Upper lobe of left lung (tissue), 6 donors: Measurements from ENCODE around the gene SERPINA5. TPM values are rescaled to one million over a fixed set of nuclear protein-coding genes. Genes with fewer than 3 reads are reported as not detected.

Source experiments
- ATAC-seq, 2 donors: fragments of 200-7000 bp; cut with Tn5 transposase; one replicate each; pipeline ENCODE4 v1.9.1; 2022; ENCODE audit warnings: mild to moderate bottlenecking in 2 of 2, moderate library complexity in 2 of 2; ENCODE audit not compliant: low FRiP score in 2 of 2
- DNase-seq, 2 donors: peaks; one replicate each; pipeline ENCODE4 v3.0.0-alpha.2; 2019 to 2020
- H3K27ac ChIP-seq, 4 donors: fragments of 200-600 bp; sonication (generic); one replicate each; pipeline ENCODE4 v1.5.1; 2016 to 2019
- H3K27me3 ChIP-seq, 4 donors: fragments of 200-600 bp; sonication (generic); one replicate each; pipeline ENCODE4 v1.5.1; 2017 to 2019
- H3K36me3 ChIP-seq, 4 donors: fragments of 200-600 bp; sonication (generic); one replicate each; pipeline ENCODE4 v1.5.1; 2016 to 2019
- H3K4me1 ChIP-seq, 4 donors: fragments of 200-600 bp; sonication (generic); one replicate each; pipeline ENCODE4 v1.5.1; 2018 to 2019
- H3K4me3 ChIP-seq, 4 donors: fragments of 200-600 bp; sonication (generic); one replicate each; pipeline ENCODE4 v1.5.1; 2017 to 2019; ENCODE audit warnings: mild to moderate bottlenecking in 2 of 4, moderate library complexity in 1 of 4
- H3K9me3 ChIP-seq, 4 donors: fragments of 200-600 bp; sonication (generic); one replicate each; pipeline ENCODE4 v1.5.1; 2018 to 2019
- CTCF ChIP-seq, 6 experiments: fragments of 450-650 bp in 4 of 6; fragments of 200-600 bp in 2 of 6; sonication (generic) in 2 of 6; IDR thresholded peaks; one replicate each; pipeline ENCODE4 v1.5.1; 2016 to 2019; ENCODE audit warnings: antibody characterized with exemption in 6 of 6
- EP300 ChIP-seq, 4 donors: sonication (generic); formaldehyde crosslinking; IDR thresholded peaks; one replicate each; pipeline ENCODE4 v1.5.1; 2017; ENCODE audit warnings: antibody characterized with exemption in 4 of 4, control low read depth in 2 of 4
- POLR2A ChIP-seq, 4 donors: fragments of 450-650 bp; IDR thresholded peaks; one replicate each; pipeline ENCODE4 v1.5.1; 2016 to 2017; ENCODE audit warnings: antibody characterized with exemption in 4 of 4, mild to moderate bottlenecking in 2 of 4
- POLR2AphosphoS5 ChIP-seq, 2 donors: sonication (generic); formaldehyde crosslinking; IDR thresholded peaks; one replicate each; pipeline ENCODE4 v1.5.1; 2017; ENCODE audit warnings: antibody characterized with exemption in 2 of 2
- WGBS, 2 donors: methylation state at CpG; one replicate each; pipeline ENCODE4 v1.1.5; 2017 to 2018; 5-methylcytosine and 5-hydroxymethylcytosine counted together
- total RNA-seq, 6 donors: library from RNA; depleted of rRNA in 4 of 6; stranded (reverse); fragments of >200 nt in 4 of 6; gene quantifications; one replicate each; pipeline versions ENCODE4 v1.1.0 to v1.2.1, GENCODE V29; 2016 to 2021
- donor health status: DM: no; HTN: no; CAD: no; lungs with moderate emphysema.
- donor health status: DM: no; HTN: yes; CAD: no; lungs with severe emphysema.

Gene SERPINA5
- total RNA-seq, 6 donors from 2014 or later, result 1.2 to 2.5 (median 1.5) TPM; not detected in 3

- no peak overlapping the region for H3K4me3 ChIP-seq
- H3K9me3 ChIP-seq, result no peaks in the 10 kb centered on the region
- ATAC-seq, result no peak
- 88% methylated on average over 9 of the region's 9 CpGs for WGBS, 2 donors
- no peaks in the 10 kb centered on the region for H3K27me3 ChIP-seq
- H3K36me3 ChIP-seq, result no peaks in the 10 kb centered on the region
- H3K4me1 ChIP-seq, result no peaks in the 10 kb centered on the region
- no peak for TF ChIP-seq POLR2AphosphoS5 (IDR thresholded peaks at IDR 0.05)
- TF ChIP-seq POLR2A (IDR thresholded peaks at IDR 0.05), result no peak
- no peak for TF ChIP-seq CTCF (IDR thresholded peaks at IDR 0.05)
- no peak for TF ChIP-seq EP300 (IDR thresholded peaks at IDR 0.05)
- DNase-seq, result peak in 1 of 2 donors; percentile 15
- no peak overlapping the region for H3K27ac ChIP-seq
Measured at GRCh38 chr14:94568186-94568585, 13.0 kb upstream of the SERPINA5 start.

GRCh38 chr14:94569381-94570001 lies 11.7 kb upstream of the SERPINA5 start:
- DNase-seq (peak in 1 of 2 donors; percentile 12), ATAC-seq (no peak)
- TF ChIP-seq POLR2A (IDR thresholded peaks at IDR 0.05) (no peak), CTCF (IDR thresholded peaks at IDR 0.05) (no peak), POLR2AphosphoS5 (IDR thresholded peaks at IDR 0.05) (no peak), EP300 (IDR thresholded peaks at IDR 0.05) (no peak)
- Histone ChIP-seq H3K36me3 (no peaks in the 10 kb centered on the region), H3K4me3 (no peak overlapping the region), H3K4me1 (no peaks in the 10 kb centered on the region), H3K27me3 (no peaks in the 10 kb centered on the region), H3K27ac (no peak overlapping the region), H3K9me3 (no peaks in the 10 kb centered on the region)
- 85 to 95% methylated on average over 10 to 20 of the region's 20 CpGs for WGBS, 2 donors

- Histone ChIP-seq H3K4me1 (no peaks in the 10 kb centered on the region), H3K27ac (no peak overlapping the region), H3K27me3 (no peaks in the 10 kb centered on the region), H3K4me3 (no peak overlapping the region), H3K36me3 (no peaks in the 10 kb centered on the region), H3K9me3 (no peaks in the 10 kb centered on the region)
- ATAC-seq (no peak), DNase-seq (no peak)
- 85% methylated on average over 6 of the region's 6 CpGs; no CpG with 5 or more reads in 1 of the 2 donors for WGBS, 2 donors
- TF ChIP-seq EP300 (IDR thresholded peaks at IDR 0.05) (no peak), POLR2AphosphoS5 (IDR thresholded peaks at IDR 0.05) (no peak), POLR2A (IDR thresholded peaks at IDR 0.05) (no peak), CTCF (IDR thresholded peaks at IDR 0.05) (no peak)
Measured at GRCh38 chr14:94570002-94570400, 11.2 kb upstream of the SERPINA5 start.

- TF ChIP-seq POLR2AphosphoS5 (IDR thresholded peaks at IDR 0.05) (no peak), POLR2A (IDR thresholded peaks at IDR 0.05) (no peak), CTCF (IDR thresholded peaks at IDR 0.05) (no peak), EP300 (IDR thresholded peaks at IDR 0.05) (no peak)
- ATAC-seq, result no peak
Measured at GRCh38 chr14:94570440-94570839, 10.8 kb upstream of the SERPINA5 start.

GRCh38 chr14:94571395-94571794 lies 9.8 kb upstream of the SERPINA5 start:
- Histone ChIP-seq H3K4me3 (no peak overlapping the region), H3K27me3 (no peaks in the 10 kb centered on the region), H3K4me1 (no peaks in the 10 kb centered on the region), H3K27ac (peak overlapping the region in 2 of 4 donors; percentile 21 to 64), H3K36me3 (no peaks in the 10 kb centered on the region), H3K9me3 (no peaks in the 10 kb centered on the region)
- ATAC-seq (no peak), DNase-seq (peak in 1 of 2 donors; percentile 18)
- TF ChIP-seq EP300 (IDR thresholded peaks at IDR 0.05) (no peak), POLR2A (IDR thresholded peaks at IDR 0.05) (no peak), CTCF (IDR thresholded peaks at IDR 0.05) (no peak), POLR2AphosphoS5 (IDR thresholded peaks at IDR 0.05) (no peak)
- WGBS, 2 donors, result 58 to 62% methylated on average over 5 to 7 of the region's 7 CpGs

More at GRCh38 chr14:94570440-94570839, 10.8 kb upstream of the SERPINA5 start:
- H3K9me3 ChIP-seq, result no peaks in the 10 kb centered on the region
- no peaks in the 10 kb centered on the region for H3K27me3 ChIP-seq
- no peaks in the 10 kb centered on the region for H3K4me1 ChIP-seq
- no peaks in the 10 kb centered on the region for H3K36me3 ChIP-seq
- H3K4me3 ChIP-seq, result no peak overlapping the region
- no peak overlapping the region for H3K27ac ChIP-seq
- DNase-seq, result peak in 1 of 2 donors; percentile 14
- WGBS, 2 donors, result 80 to 85% methylated on average over 8 to 9 of the region's 9 CpGs
